Suprapubic skin (tissue), 3 donors: ENCODE measurements around the gene LIN28B.

Experiments
- POLR2A ChIP-seq, 2 donors: fragments of 450-650 bp; IDR thresholded peaks; one replicate each; pipeline ENCODE4 v1.6.1; 2017; ENCODE audit warnings: antibody characterized with exemption in 2 of 2, mild to moderate bottlenecking in 2 of 2, moderate library complexity in 2 of 2
- TF ChIP-seq, protein P1 (sequence below), 2 donors: fragments of 200-600 bp in 1 of 2; fragments of 450-650 bp in 1 of 2; sonication (generic) in 1 of 2; IDR thresholded peaks; one replicate each; pipeline ENCODE4 v1.5.1; 2016 to 2019; ENCODE audit warnings: antibody characterized with exemption in 2 of 2, mild to moderate bottlenecking in 1 of 2, moderate library complexity in 1 of 2

DNA sequence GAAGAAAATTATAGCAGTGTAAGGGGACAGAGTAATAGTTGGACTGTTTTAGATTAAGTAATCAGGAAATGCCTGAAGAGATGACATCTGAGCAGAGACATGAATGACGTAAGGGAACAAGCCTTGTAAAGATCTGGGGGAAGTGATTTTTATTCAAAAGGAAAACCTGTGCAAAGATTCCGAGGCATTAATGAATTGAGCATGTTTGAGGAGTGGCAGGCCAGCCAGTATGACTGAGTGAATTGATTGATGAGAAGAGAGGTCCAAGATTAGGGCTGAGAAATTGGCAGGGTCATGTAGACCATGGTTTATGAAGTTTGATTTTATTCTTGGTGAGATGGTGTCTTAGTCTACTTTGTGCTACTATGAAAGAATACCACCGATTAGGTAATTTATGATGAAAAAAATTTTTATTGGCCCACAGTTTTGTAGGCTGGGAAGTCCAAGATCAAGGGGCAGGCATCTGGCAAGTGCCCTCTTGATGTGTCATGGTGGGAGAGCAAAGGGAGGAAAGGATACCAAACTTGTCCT is 95.1 kb downstream of the LIN28B start:
- TF ChIP-seq, protein P1, sequence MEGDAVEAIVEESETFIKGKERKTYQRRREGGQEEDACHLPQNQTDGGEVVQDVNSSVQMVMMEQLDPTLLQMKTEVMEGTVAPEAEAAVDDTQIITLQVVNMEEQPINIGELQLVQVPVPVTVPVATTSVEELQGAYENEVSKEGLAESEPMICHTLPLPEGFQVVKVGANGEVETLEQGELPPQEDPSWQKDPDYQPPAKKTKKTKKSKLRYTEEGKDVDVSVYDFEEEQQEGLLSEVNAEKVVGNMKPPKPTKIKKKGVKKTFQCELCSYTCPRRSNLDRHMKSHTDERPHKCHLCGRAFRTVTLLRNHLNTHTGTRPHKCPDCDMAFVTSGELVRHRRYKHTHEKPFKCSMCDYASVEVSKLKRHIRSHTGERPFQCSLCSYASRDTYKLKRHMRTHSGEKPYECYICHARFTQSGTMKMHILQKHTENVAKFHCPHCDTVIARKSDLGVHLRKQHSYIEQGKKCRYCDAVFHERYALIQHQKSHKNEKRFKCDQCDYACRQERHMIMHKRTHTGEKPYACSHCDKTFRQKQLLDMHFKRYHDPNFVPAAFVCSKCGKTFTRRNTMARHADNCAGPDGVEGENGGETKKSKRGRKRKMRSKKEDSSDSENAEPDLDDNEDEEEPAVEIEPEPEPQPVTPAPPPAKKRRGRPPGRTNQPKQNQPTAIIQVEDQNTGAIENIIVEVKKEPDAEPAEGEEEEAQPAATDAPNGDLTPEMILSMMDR (IDR thresholded peaks at IDR 0.05): no peak
- no peak for TF ChIP-seq POLR2A (IDR thresholded peaks at IDR 0.05)
